Spinal cord (tissue), 10 donors: Measurements from ENCODE around the gene PMM2. TPM values are rescaled to one million over a fixed set of nuclear protein-coding genes. Genes with fewer than 3 reads are reported as not detected.
A peak's percentile ranks its signal among the peaks of the same experiment; 100 is the strongest.
"Not testable (repeated sequence)": the region's sequence is repeated elsewhere in the genome, so short reads cannot be mapped to it uniquely, and the experiment has no call there.

Source experiments
- DNase-seq, 6 donors: peaks; one replicate each; pipeline versions ENCODE4 v3.0.0 to v3.0.0-alpha.2; 2013 to 2015; ENCODE audit warnings: low spot score in 6 of 6, low read depth in 4 of 6
- H3K27ac ChIP-seq: one replicate; pipeline ENCODE4 v1.5.1; 2013; ENCODE audit warnings: low read depth, low read length, control low read depth
- H3K27me3 ChIP-seq: one replicate; pipeline ENCODE4 v1.6.1; 2013; ENCODE audit warnings: low read length; ENCODE audit not compliant: control insufficient read depth, insufficient read depth
- H3K36me3 ChIP-seq: one replicate; pipeline ENCODE4 v1.6.1; 2013; ENCODE audit warnings: low read length; ENCODE audit not compliant: control insufficient read depth, insufficient read depth
- H3K4me1 ChIP-seq: one replicate; pipeline ENCODE4 v1.6.1; 2013; ENCODE audit warnings: low read length; ENCODE audit not compliant: control insufficient read depth, insufficient read depth
- H3K4me3 ChIP-seq: one replicate; pipeline ENCODE4 v1.5.1; 2013; ENCODE audit warnings: low read depth, low read length, control low read depth
- H3K9me3 ChIP-seq: one replicate; pipeline ENCODE4 v1.6.1; 2013; ENCODE audit warnings: low read length; ENCODE audit not compliant: control insufficient read depth, insufficient read depth
- WGBS: methylation state at CpG from one replicate; pipeline ENCODE4 v1.1.5; 2013; ENCODE audit warnings: missing lambda C conversion rate; ENCODE audit not compliant: insufficient coverage; 5-methylcytosine and 5-hydroxymethylcytosine counted together
- polyA plus RNA-seq, 2 donors: library from polyadenylated mRNA; unstranded; fragments of 120-200 nt; gene quantifications; one replicate each; pipeline ENCODE4 v1.2.1, GENCODE V29; 2013; ENCODE audit not compliant: insufficient read length in 2 of 2
- total RNA-seq, 2 donors: library from RNA; depleted of rRNA in 1 of 2; stranded (reverse); fragments of 120-200 nt in 1 of 2; fragments of >200 nt in 1 of 2; gene quantifications; one replicate each; pipeline versions ENCODE4 v1.2.3 to v1.2.4, GENCODE V29; 2013 to 2014
- donor health status: healthy.

PMM2 gene
- total and polyA plus RNA-seq, 4 donors: 8.5 to 20.7 (median 14.7) TPM

GRCh38 chr16:8796469-8797363 is 923 bp upstream of the PMM2 start:
- Histone ChIP-seq H3K36me3 (peaks cover 4% of the 10 kb centered on the region), H3K9me3 (no peaks in the 10 kb centered on the region), H3K4me1 (peaks cover 21% of the 10 kb centered on the region), H3K27ac (peak overlapping the region; percentile 52), H3K27me3 (no peaks in the 10 kb centered on the region), H3K4me3 (peak overlapping the region; percentile 91)
- DNase-seq: no peak
- 44% methylated on average over 6 of the region's 14 CpGs for WGBS

- DNase-seq: no peak
- peaks cover 21% of the 10 kb centered on the region for H3K4me1 ChIP-seq
- H3K9me3 ChIP-seq: no peaks in the 10 kb centered on the region
- peaks cover 16% of the 10 kb centered on the region for H3K36me3 ChIP-seq
- no peaks in the 10 kb centered on the region for H3K27me3 ChIP-seq
- H3K27ac ChIP-seq: no peak overlapping the region
- peak overlapping the region; percentile 91 for H3K4me3 ChIP-seq
- WGBS: 0% methylated on average over 5 of the region's 6 CpGs
These were observed 512 bp downstream of the PMM2 start for GRCh38 chr16:8798174-8798527.

DNA sequence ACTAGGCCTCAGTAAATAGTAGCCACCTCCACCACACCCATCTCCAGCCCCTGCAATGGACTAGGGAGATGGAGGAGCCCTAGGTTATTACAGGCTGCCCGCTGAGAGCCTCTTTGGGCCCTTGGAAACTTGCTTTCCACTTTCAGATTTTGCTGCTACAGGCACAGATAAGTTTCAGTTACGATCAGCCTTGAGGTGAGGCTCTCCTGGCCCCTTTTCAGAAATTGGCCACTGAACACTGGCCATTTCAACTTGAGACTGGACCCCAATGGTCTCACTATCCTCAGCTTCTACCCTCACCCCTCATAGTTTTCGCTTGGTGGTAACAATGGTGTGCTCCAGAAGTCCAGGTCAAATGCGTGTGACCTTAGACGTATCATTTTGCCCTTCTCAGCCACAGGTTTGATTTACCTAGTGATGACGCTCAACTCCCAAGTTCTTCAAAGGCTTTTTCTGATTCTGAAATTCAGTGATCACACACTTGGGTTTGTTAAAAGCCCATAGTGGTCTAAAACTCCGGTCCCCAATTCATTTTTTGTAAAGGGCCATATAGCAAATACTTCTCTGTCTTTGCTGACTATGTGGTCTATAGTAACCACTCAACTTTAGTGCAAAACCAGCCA is 1.0 kb downstream of the PMM2 start:
- Histone ChIP-seq H3K4me1 (peaks cover 21% of the 10 kb centered on the region), H3K27me3 (no peaks in the 10 kb centered on the region), H3K36me3 (peaks cover 17% of the 10 kb centered on the region), H3K9me3 (no peaks in the 10 kb centered on the region), H3K27ac (no peak overlapping the region), H3K4me3 (peak overlapping the region; percentile 91)
- WGBS: 74% methylated on average over 6 of the region's 7 CpGs
- DNase-seq: no peak

- H3K4me3 ChIP-seq: no peak overlapping the region
- no peak for DNase-seq
- 95% methylated on average over 3 of the region's 4 CpGs for WGBS
- H3K36me3 ChIP-seq: peaks cover 26% of the 10 kb centered on the region
- H3K4me1 ChIP-seq: peaks cover 9% of the 10 kb centered on the region
- no peaks in the 10 kb centered on the region for H3K27me3 ChIP-seq
- no peak overlapping the region for H3K27ac ChIP-seq
- H3K9me3 ChIP-seq: no peaks in the 10 kb centered on the region
These were observed 4.1 kb downstream of the PMM2 start for GRCh38 chr16:8801701-8802100.

- not testable (repeated sequence) for H3K27ac ChIP-seq, H3K4me3 ChIP-seq, H3K27me3 ChIP-seq, DNase-seq, H3K4me1 ChIP-seq, H3K9me3 ChIP-seq
- WGBS: 94% methylated on average over 11 of the region's 12 CpGs
- peaks cover 36% of the 10 kb centered on the region for H3K36me3 ChIP-seq
These were observed 6.1 kb downstream of the PMM2 start for GRCh38 chr16:8803733-8804132.

DNA sequence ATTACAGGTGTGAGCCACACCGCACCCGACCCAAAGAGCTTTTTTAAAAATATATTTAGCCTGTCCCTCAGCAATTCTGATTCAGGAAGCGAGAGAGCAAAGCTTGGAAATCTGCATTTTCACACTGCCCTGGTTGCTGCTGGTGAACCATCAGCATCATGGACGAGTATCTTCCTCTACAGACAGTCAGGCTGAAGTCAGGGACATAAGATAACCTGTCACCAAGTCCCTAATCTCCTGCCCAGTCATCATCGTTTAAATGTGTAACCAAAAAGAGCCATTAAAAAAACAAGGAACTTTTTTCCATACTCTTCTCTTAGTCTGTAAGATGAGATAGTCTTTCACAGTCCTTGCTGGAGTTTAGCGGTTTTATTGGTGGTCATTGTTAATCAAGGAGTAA is 6.7 kb downstream of the PMM2 start:
- H3K36me3 ChIP-seq: peaks cover 41% of the 10 kb centered on the region
- DNase-seq: no peak
- no peaks in the 10 kb centered on the region for H3K4me1 ChIP-seq
- WGBS: 98% methylated on average over 5 of the region's 6 CpGs
- H3K27me3 ChIP-seq: no peaks in the 10 kb centered on the region
- no peak overlapping the region for H3K27ac ChIP-seq
- H3K9me3 ChIP-seq: no peaks in the 10 kb centered on the region
- no peak overlapping the region for H3K4me3 ChIP-seq

DNA sequence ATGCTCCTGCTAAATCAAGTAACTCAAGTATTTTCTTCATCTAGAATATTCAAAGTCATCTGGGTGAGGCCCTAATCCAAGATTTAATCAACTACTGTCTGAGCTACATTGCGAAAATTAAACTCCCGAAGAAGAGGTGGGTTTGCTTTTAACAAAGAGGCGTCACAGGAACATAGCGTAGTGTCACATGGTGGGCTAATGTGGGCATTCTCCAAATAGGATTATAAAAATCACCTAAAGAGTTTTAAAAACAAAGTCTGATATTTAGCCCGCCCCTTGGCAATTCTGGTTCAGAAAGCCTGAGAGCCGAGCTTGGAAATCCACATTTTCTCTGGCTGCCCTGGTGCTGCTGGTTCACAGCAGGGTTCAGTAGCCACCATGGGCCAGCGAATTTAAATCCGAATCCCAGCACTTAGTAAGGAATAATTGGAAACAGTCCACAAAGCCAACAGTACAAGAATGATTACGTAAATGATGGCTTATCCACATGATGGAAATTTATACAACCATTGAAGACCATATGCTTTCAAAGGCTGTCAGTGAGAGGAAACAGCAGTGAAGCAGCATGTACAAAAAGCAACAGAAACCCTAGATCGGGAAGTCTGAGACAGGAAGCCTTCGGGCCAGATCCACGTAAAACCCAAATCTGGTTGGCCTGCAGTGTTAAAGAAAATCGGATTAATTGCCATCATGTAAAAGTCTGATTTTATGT is 8.8 kb downstream of the PMM2 start:
- Histone ChIP-seq H3K27ac (no peak overlapping the region), H3K36me3 (peaks cover 49% of the 10 kb centered on the region)

GRCh38 chr16:8807189-8807588 is 9.6 kb downstream of the PMM2 start:
- peaks cover 44% of the 10 kb centered on the region for H3K36me3 ChIP-seq
- H3K27ac ChIP-seq: no peak overlapping the region
- WGBS: 100% methylated on average over 3 of the region's 5 CpGs
- DNase-seq: no peak
- no peak overlapping the region for H3K4me3 ChIP-seq
- H3K9me3 ChIP-seq: no peaks in the 10 kb centered on the region
- H3K27me3 ChIP-seq: no peaks in the 10 kb centered on the region
- H3K4me1 ChIP-seq: no peaks in the 10 kb centered on the region

More for the DNA sequence above, 8.8 kb downstream of the PMM2 start:
- Histone ChIP-seq H3K4me1 (no peaks in the 10 kb centered on the region), H3K9me3 (no peaks in the 10 kb centered on the region), H3K4me3 (no peak overlapping the region), H3K27me3 (no peaks in the 10 kb centered on the region)
- peak in 1 of 6 donors; percentile 81 for DNase-seq
- 79% methylated on average over 6 of the region's 13 CpGs for WGBS

GRCh38 chr16:8808009-8808408 is 10.4 kb downstream of the PMM2 start:
- no CpG with 5 or more reads among the region's 3 CpGs for WGBS
- no peak overlapping the region for H3K4me3 ChIP-seq
- no peaks in the 10 kb centered on the region for H3K27me3 ChIP-seq
- no peaks in the 10 kb centered on the region for H3K4me1 ChIP-seq
- peaks cover 41% of the 10 kb centered on the region for H3K36me3 ChIP-seq
- no peak overlapping the region for H3K27ac ChIP-seq
- no peak for DNase-seq
- no peaks in the 10 kb centered on the region for H3K9me3 ChIP-seq
